ENCODE measurements around the gene SPOCK2.
"Not testable (repeated sequence)": the region's sequence is repeated elsewhere in the genome, so short reads cannot be mapped to it uniquely, and the experiment has no call there.

Gene SPOCK2

GRCh38 chr10:72108830-72109635, 20.7 kb upstream of the SPOCK2 start:
- H3K27me3 ChIP-seq (ENCODE audit: control insufficient read depth in 2 of 2, insufficient read depth in 2 of 2, low read length in 2 of 2) = no peaks in the 10 kb centered on the region
- H3K4me3 ChIP-seq (ENCODE audit: low read length in 2 of 2) = no peak overlapping the region
- peaks cover 9% of the 10 kb centered on the region in 2 donors for H3K4me1 ChIP-seq (ENCODE audit: control insufficient read depth in 2 of 2, insufficient read depth in 2 of 2, low read length in 2 of 2)
- H3K9ac ChIP-seq (ENCODE audit: low read depth in 1 of 2, low read length in 2 of 2) = no peak overlapping the region
- no peaks in the 10 kb centered on the region for H3K36me3 ChIP-seq (ENCODE audit: control insufficient read depth in 2 of 2, insufficient read depth in 2 of 2, low read length in 2 of 2)
- H3K27ac ChIP-seq (ENCODE audit: low read depth in 2 of 2, low read length in 2 of 2) = no peak overlapping the region
- H3K9me3 ChIP-seq (ENCODE audit: control insufficient read depth in 2 of 2, low read length in 2 of 2) = no peaks in the 10 kb centered on the region

GRCh38 chr10:72108004-72108370, 19.6 kb upstream of the SPOCK2 start:
- H3K36me3 ChIP-seq (ENCODE audit: control insufficient read depth in 2 of 2, insufficient read depth in 2 of 2, low read length in 2 of 2); H3K27ac ChIP-seq (ENCODE audit: low read depth in 2 of 2, low read length in 2 of 2); H3K4me1 ChIP-seq (ENCODE audit: control insufficient read depth in 2 of 2, insufficient read depth in 2 of 2, low read length in 2 of 2); H3K9ac ChIP-seq (ENCODE audit: low read depth in 1 of 2, low read length in 2 of 2); H3K27me3 ChIP-seq (ENCODE audit: control insufficient read depth in 2 of 2, insufficient read depth in 2 of 2, low read length in 2 of 2); H3K4me3 ChIP-seq (ENCODE audit: low read length in 2 of 2); H3K9me3 ChIP-seq (ENCODE audit: control insufficient read depth in 2 of 2, low read length in 2 of 2): not testable (repeated sequence)

GRCh38 chr10:72107325-72108003, 19.1 kb upstream of the SPOCK2 start:
- Histone ChIP-seq H3K4me1 (ENCODE audit: control insufficient read depth in 2 of 2, insufficient read depth in 2 of 2, low read length in 2 of 2) (peaks cover 9% of the 10 kb centered on the region in 2 donors), H3K9me3 (ENCODE audit: control insufficient read depth in 2 of 2, low read length in 2 of 2) (no peaks in the 10 kb centered on the region), H3K9ac (ENCODE audit: low read depth in 1 of 2, low read length in 2 of 2) (no peak overlapping the region), H3K27ac (ENCODE audit: low read depth in 2 of 2, low read length in 2 of 2) (no peak overlapping the region), H3K36me3 (ENCODE audit: control insufficient read depth in 2 of 2, insufficient read depth in 2 of 2, low read length in 2 of 2) (no peaks in the 10 kb centered on the region), H3K4me3 (ENCODE audit: low read length in 2 of 2) (no peak overlapping the region), H3K27me3 (ENCODE audit: control insufficient read depth in 2 of 2, insufficient read depth in 2 of 2, low read length in 2 of 2) (no peaks in the 10 kb centered on the region)

- Histone ChIP-seq H3K9me3 (ENCODE audit: control insufficient read depth in 2 of 2, low read length in 2 of 2) (no peaks in the 10 kb centered on the region), H3K9ac (ENCODE audit: low read depth in 1 of 2, low read length in 2 of 2) (no peak overlapping the region), H3K4me1 (ENCODE audit: control insufficient read depth in 2 of 2, insufficient read depth in 2 of 2, low read length in 2 of 2) (peaks cover 9% of the 10 kb centered on the region in 2 donors), H3K27ac (ENCODE audit: low read depth in 2 of 2, low read length in 2 of 2) (no peak overlapping the region), H3K27me3 (ENCODE audit: control insufficient read depth in 2 of 2, insufficient read depth in 2 of 2, low read length in 2 of 2) (no peaks in the 10 kb centered on the region), H3K4me3 (ENCODE audit: low read length in 2 of 2) (no peak overlapping the region), H3K36me3 (ENCODE audit: control insufficient read depth in 2 of 2, insufficient read depth in 2 of 2, low read length in 2 of 2) (peaks cover 0 to 2% of the 10 kb centered on the region in 2 donors)
Observed at GRCh38 chr10:72106896-72107295, 18.5 kb upstream of the SPOCK2 start.

- no peak overlapping the region for H3K4me3 ChIP-seq (ENCODE audit: low read length in 2 of 2)
- H3K9ac ChIP-seq (ENCODE audit: low read depth in 1 of 2, low read length in 2 of 2) = no peak overlapping the region
- no peak overlapping the region for H3K27ac ChIP-seq (ENCODE audit: low read depth in 2 of 2, low read length in 2 of 2)
- no peaks in the 10 kb centered on the region for H3K27me3 ChIP-seq (ENCODE audit: control insufficient read depth in 2 of 2, insufficient read depth in 2 of 2, low read length in 2 of 2)
- H3K9me3 ChIP-seq (ENCODE audit: control insufficient read depth in 2 of 2, low read length in 2 of 2) = no peaks in the 10 kb centered on the region
- H3K4me1 ChIP-seq (ENCODE audit: control insufficient read depth in 2 of 2, insufficient read depth in 2 of 2, low read length in 2 of 2) = peaks cover 9% of the 10 kb centered on the region in 2 donors
- H3K36me3 ChIP-seq (ENCODE audit: control insufficient read depth in 2 of 2, insufficient read depth in 2 of 2, low read length in 2 of 2) = peaks cover 0 to 2% of the 10 kb centered on the region in 2 donors
Observed at GRCh38 chr10:72106154-72106849, 18.0 kb upstream of the SPOCK2 start.

- no peaks in the 10 kb centered on the region for H3K9me3 ChIP-seq (ENCODE audit: control insufficient read depth in 2 of 2, low read length in 2 of 2)
- H3K27me3 ChIP-seq (ENCODE audit: control insufficient read depth in 2 of 2, insufficient read depth in 2 of 2, low read length in 2 of 2) = no peaks in the 10 kb centered on the region
- H3K4me3 ChIP-seq (ENCODE audit: low read length in 2 of 2) = no peak overlapping the region
- H3K9ac ChIP-seq (ENCODE audit: low read depth in 1 of 2, low read length in 2 of 2) = no peak overlapping the region
- H3K36me3 ChIP-seq (ENCODE audit: control insufficient read depth in 2 of 2, insufficient read depth in 2 of 2, low read length in 2 of 2) = peaks cover 2 to 3% of the 10 kb centered on the region in 2 donors
- peaks cover 9% of the 10 kb centered on the region in 2 donors for H3K4me1 ChIP-seq (ENCODE audit: control insufficient read depth in 2 of 2, insufficient read depth in 2 of 2, low read length in 2 of 2)
- no peak overlapping the region for H3K27ac ChIP-seq (ENCODE audit: low read depth in 2 of 2, low read length in 2 of 2)
Observed at GRCh38 chr10:72105710-72106109, 17.4 kb upstream of the SPOCK2 start.

- Histone ChIP-seq H3K9ac (ENCODE audit: low read depth in 1 of 2, low read length in 2 of 2) (no peak overlapping the region), H3K9me3 (ENCODE audit: control insufficient read depth in 2 of 2, low read length in 2 of 2) (no peaks in the 10 kb centered on the region), H3K4me1 (ENCODE audit: control insufficient read depth in 2 of 2, insufficient read depth in 2 of 2, low read length in 2 of 2) (peaks cover 8 to 9% of the 10 kb centered on the region in 2 donors), H3K36me3 (ENCODE audit: control insufficient read depth in 2 of 2, insufficient read depth in 2 of 2, low read length in 2 of 2) (peaks cover 2 to 3% of the 10 kb centered on the region in 2 donors), H3K27me3 (ENCODE audit: control insufficient read depth in 2 of 2, insufficient read depth in 2 of 2, low read length in 2 of 2) (no peaks in the 10 kb centered on the region), H3K27ac (ENCODE audit: low read depth in 2 of 2, low read length in 2 of 2) (no peak overlapping the region), H3K4me3 (ENCODE audit: low read length in 2 of 2) (no peak overlapping the region)
Observed at GRCh38 chr10:72105098-72105475, 16.7 kb upstream of the SPOCK2 start.

- no peak overlapping the region for H3K27ac ChIP-seq (ENCODE audit: low read depth in 2 of 2, low read length in 2 of 2)
- no peaks in the 10 kb centered on the region for H3K27me3 ChIP-seq (ENCODE audit: control insufficient read depth in 2 of 2, insufficient read depth in 2 of 2, low read length in 2 of 2)
- no peak overlapping the region for H3K9ac ChIP-seq (ENCODE audit: low read depth in 1 of 2, low read length in 2 of 2)
- H3K36me3 ChIP-seq (ENCODE audit: control insufficient read depth in 2 of 2, insufficient read depth in 2 of 2, low read length in 2 of 2) = peaks cover 2 to 3% of the 10 kb centered on the region in 2 donors
- H3K4me1 ChIP-seq (ENCODE audit: control insufficient read depth in 2 of 2, insufficient read depth in 2 of 2, low read length in 2 of 2) = peaks cover 3 to 6% of the 10 kb centered on the region in 2 donors
- H3K9me3 ChIP-seq (ENCODE audit: control insufficient read depth in 2 of 2, low read length in 2 of 2) = no peaks in the 10 kb centered on the region
- no peak overlapping the region for H3K4me3 ChIP-seq (ENCODE audit: low read length in 2 of 2)
Observed at GRCh38 chr10:72104472-72105097, 16.2 kb upstream of the SPOCK2 start.

- Histone ChIP-seq H3K9ac (ENCODE audit: low read depth in 1 of 2, low read length in 2 of 2) (no peak overlapping the region), H3K36me3 (ENCODE audit: control insufficient read depth in 2 of 2, insufficient read depth in 2 of 2, low read length in 2 of 2) (peaks cover 9 to 12% of the 10 kb centered on the region in 2 donors), H3K4me3 (ENCODE audit: low read length in 2 of 2) (no peak overlapping the region)
Observed at GRCh38 chr10:72099600-72099921, 11.2 kb upstream of the SPOCK2 start.

More at GRCh38 chr10:72099600-72099921, 11.2 kb upstream of the SPOCK2 start:
- Histone ChIP-seq H3K9me3 (ENCODE audit: control insufficient read depth in 2 of 2, low read length in 2 of 2) (no peaks in the 10 kb centered on the region), H3K4me1 (ENCODE audit: control insufficient read depth in 2 of 2, insufficient read depth in 2 of 2, low read length in 2 of 2) (peaks cover 0 to 17% of the 10 kb centered on the region in 2 donors), H3K27me3 (ENCODE audit: control insufficient read depth in 2 of 2, insufficient read depth in 2 of 2, low read length in 2 of 2) (no peaks in the 10 kb centered on the region), H3K27ac (ENCODE audit: low read depth in 2 of 2, low read length in 2 of 2) (peak overlapping the region; percentile 24 to 77)

All from mucosa of rectum (tissue), 2 donors.